GM12892 (cell line): ENCODE measurements around the gene KBTBD7.

Experiments
- POLR2A ChIP-seq: IDR thresholded peaks from 2 replicates; pipeline ENCODE4 v1.6.1; 2011; ENCODE audit warnings: low read depth, low read length, control low read depth
- POLR2AphosphoS5 ChIP-seq: IDR thresholded peaks from 2 replicates; pipeline ENCODE4 v1.6.1; 2011; ENCODE audit warnings: low read depth, low read length, control low read depth
- TAF1 ChIP-seq: IDR thresholded peaks from 2 replicates; pipeline ENCODE4 v1.6.1; 2011; ENCODE audit warnings: low read depth, mild to moderate bottlenecking, control low read depth, low read length, borderline replicate concordance

DNA sequence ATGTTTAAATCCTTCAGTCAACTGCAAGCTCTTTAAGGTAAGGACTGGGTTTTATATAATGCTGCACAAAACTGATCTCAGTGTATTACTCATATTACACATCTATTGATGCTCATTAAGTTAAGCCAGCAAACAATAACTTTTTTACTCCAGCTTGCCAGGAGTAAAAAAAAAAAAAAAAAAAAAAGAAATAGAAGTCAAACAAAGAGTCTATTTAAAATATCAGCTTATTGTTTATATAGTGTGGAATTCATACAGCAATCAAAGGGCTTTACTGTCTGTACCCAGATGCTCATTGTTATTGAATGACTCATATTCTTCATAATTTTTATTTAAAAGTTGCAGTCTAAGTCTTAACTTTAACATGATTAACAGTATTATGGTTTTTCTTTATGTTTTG is 21.8 kb upstream of the KBTBD7 start:
- TF ChIP-seq TAF1 (no peak), POLR2A (no peak), POLR2AphosphoS5 (no peak)
